ENCODE measurements around the gene POGK. TPM values are rescaled to one million over a fixed set of nuclear protein-coding genes. Genes with fewer than 3 reads are reported as not detected.

The POGK gene
- total RNA-seq, 4 donors from 2014 or later = 16.8 to 29.9 (median 24.9) TPM

DNA sequence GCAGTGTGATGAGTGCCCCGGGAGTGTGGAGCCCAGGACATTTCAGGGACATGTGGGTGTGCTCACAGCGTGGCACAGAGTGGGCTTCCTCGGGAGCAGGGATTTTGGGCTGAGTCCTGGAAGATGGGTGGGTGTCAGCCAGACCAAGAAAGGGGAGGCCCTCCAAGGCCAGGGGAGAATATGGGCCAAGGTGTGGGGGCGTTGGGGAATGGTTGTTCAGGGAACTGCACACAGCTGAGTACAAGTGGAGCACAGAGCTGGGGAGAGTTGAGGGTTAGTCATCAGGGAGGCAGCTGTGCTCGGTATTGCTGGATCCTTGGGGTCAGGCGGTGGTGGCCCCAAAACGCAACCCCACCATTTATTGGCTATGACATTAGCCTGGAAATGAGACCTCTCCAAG is 5.5 kb downstream of the POGK start:
- H3K36me3 ChIP-seq = peaks cover 0 to 26% (median 10%) of the 10 kb centered on the region in 4 donors
- H3K9me3 ChIP-seq = no peaks in the 10 kb centered on the region
- intact Hi-C loops (cut with DNase I; ENCODE audit: low total_unique reads) = no loop called here
- WGBS, 2 donors (ENCODE audit: low coverage in 1 of 2) = 0 to 59% methylated on average over 1 to 7 of the region's 7 CpGs
- TF ChIP-seq CTCF (IDR thresholded peaks at IDR 0.05) (no peak), EP300 (IDR thresholded peaks at IDR 0.05; ENCODE audit: low read depth) (no peak), POLR2AphosphoS5 (IDR thresholded peaks at IDR 0.05) (no peak), POLR2A (IDR thresholded peaks at IDR 0.05) (no peak)
- in situ Hi-C loops (cut with MboI; ENCODE audit: low pct_ligation_motif_present in 1 of 4, low pct_unique_long_range_greater_than_20kb in 1 of 4, low sequenced_read_pairs in 3 of 4) = no loop called here
- peak overlapping the region; percentile 42 to 53 (median 48) for H3K27ac ChIP-seq
- peaks cover 23 to 47% (median 36%) of the 10 kb centered on the region in 4 donors for H3K4me1 ChIP-seq
- no peaks in the 10 kb centered on the region for H3K27me3 ChIP-seq
- no peak overlapping the region for H3K4me3 ChIP-seq
- no peak for DNase-seq

DNA sequence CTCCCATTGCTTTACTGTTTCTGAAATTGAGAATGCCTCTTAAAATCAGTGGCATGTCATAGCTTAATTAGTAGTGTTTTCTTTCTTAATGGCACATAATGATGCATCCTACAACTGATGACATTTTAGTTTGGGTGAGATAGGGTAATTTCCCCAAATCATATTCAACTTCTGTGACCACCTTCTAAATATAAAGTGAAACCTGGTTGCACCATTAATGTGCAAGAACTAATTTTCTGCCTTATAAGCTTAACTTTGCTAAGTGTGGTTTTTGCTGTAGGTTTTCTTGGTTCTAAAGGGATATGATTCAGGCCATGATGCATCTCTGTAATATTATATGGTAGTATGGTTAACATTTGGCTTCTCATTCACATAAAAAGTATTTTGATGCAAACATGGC is 8.9 kb downstream of the POGK start:
- Histone ChIP-seq H3K27me3 (no peaks in the 10 kb centered on the region), H3K4me1 (peaks cover 3 to 18% (median 10%) of the 10 kb centered on the region in 4 donors), H3K36me3 (peaks cover 0 to 54% (median 12%) of the 10 kb centered on the region in 4 donors), H3K27ac (no peak overlapping the region), H3K9me3 (no peaks in the 10 kb centered on the region), H3K4me3 (no peak overlapping the region)
- in situ Hi-C loops (cut with MboI; ENCODE audit: low pct_ligation_motif_present in 1 of 4, low pct_unique_long_range_greater_than_20kb in 1 of 4, low sequenced_read_pairs in 3 of 4) = no loop called here
- DNase-seq = no peak
- TF ChIP-seq CTCF (IDR thresholded peaks at IDR 0.05) = no peak
- no peak for TF ChIP-seq POLR2A (IDR thresholded peaks at IDR 0.05)
- no peak for TF ChIP-seq POLR2AphosphoS5 (IDR thresholded peaks at IDR 0.05)
- no peak for TF ChIP-seq EP300 (IDR thresholded peaks at IDR 0.05; ENCODE audit: low read depth)
- intact Hi-C loops (cut with DNase I; ENCODE audit: low total_unique reads) = no loop called here

- Histone ChIP-seq H3K4me1 (peaks cover 0 to 8% (median 3%) of the 10 kb centered on the region in 4 donors), H3K27ac (no peak overlapping the region), H3K4me3 (no peak overlapping the region), H3K9me3 (no peaks in the 10 kb centered on the region), H3K36me3 (peaks cover 0 to 57% (median 10%) of the 10 kb centered on the region in 4 donors), H3K27me3 (no peaks in the 10 kb centered on the region)
- no peak for DNase-seq
- in situ Hi-C loops (cut with MboI; ENCODE audit: low pct_ligation_motif_present in 1 of 4, low pct_unique_long_range_greater_than_20kb in 1 of 4, low sequenced_read_pairs in 3 of 4) = no loop called here
- intact Hi-C loops (cut with DNase I; ENCODE audit: low total_unique reads) = no loop called here
- 93 to 97% methylated on average over 14 to 20 of the region's 20 CpGs for WGBS, 2 donors (ENCODE audit: low coverage in 1 of 2)
- TF ChIP-seq POLR2A (IDR thresholded peaks at IDR 0.05) (no peak), POLR2AphosphoS5 (IDR thresholded peaks at IDR 0.05) (no peak), CTCF (IDR thresholded peaks at IDR 0.05) (no peak), EP300 (IDR thresholded peaks at IDR 0.05; ENCODE audit: low read depth) (no peak)
These were observed 9.9 kb downstream of the POGK start for GRCh38 chr1:166849135-166849534.

GRCh38 chr1:166852918-166853317 is 13.6 kb downstream of the POGK start:
- in situ Hi-C loops (cut with MboI; ENCODE audit: low pct_ligation_motif_present in 1 of 4, low pct_unique_long_range_greater_than_20kb in 1 of 4, low sequenced_read_pairs in 3 of 4) (no loop called here), intact Hi-C loops (cut with DNase I; ENCODE audit: low total_unique reads) (no loop called here)
- WGBS, 2 donors (ENCODE audit: low coverage in 1 of 2) = 0 to 25% methylated on average over 1 of the region's 1 CpG
- no peak overlapping the region for H3K27ac ChIP-seq
- H3K4me3 ChIP-seq = no peak overlapping the region
- TF ChIP-seq CTCF (IDR thresholded peaks at IDR 0.05) = no peak
- TF ChIP-seq EP300 (IDR thresholded peaks at IDR 0.05; ENCODE audit: low read depth) = no peak
- TF ChIP-seq POLR2AphosphoS5 (IDR thresholded peaks at IDR 0.05) = no peak
- no peak for TF ChIP-seq POLR2A (IDR thresholded peaks at IDR 0.05)
- H3K9me3 ChIP-seq = no peaks in the 10 kb centered on the region
- peaks cover 0 to 70% (median 14%) of the 10 kb centered on the region in 4 donors for H3K36me3 ChIP-seq
- no peaks in the 10 kb centered on the region for H3K4me1 ChIP-seq
- H3K27me3 ChIP-seq = no peaks in the 10 kb centered on the region
- DNase-seq = no peak
